ENCODE results near the gene GAS2L1.
A peak's percentile ranks its signal among the peaks of the same experiment; 100 is the strongest.

The GAS2L1 gene

DNA sequence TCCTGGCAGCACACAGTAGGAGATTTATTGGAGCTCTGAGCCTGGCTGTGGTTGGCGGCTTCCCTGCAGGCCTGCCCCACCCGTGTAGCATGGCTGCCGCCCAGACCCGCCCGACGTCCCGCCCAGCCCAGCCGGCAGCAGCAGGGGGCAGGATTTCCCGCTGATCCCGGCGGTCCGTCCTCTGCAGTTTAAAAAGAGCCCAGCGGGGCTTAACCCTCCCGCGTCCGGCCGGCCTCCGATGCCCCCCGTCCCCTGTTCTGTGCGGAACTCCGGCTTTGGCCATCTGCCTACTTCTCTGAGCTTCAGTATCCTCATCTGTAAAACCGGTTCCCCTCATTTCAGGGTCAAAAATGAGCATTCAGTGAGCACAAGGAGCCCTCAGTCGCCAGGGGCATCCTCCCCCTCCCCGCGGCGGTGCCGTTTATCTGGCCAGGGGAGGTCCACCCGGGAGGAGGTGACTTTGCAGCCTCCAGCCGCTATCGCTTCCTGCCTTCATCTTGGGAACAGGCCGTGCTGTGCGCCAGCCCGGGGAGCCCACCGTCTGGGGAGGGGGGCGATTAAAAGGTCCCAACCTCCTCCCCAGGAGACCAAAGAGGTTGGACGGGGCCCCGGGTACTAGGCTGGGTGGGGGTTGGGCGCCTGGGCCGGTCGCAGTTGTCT is at the start of gene GAS2L1:
Gene GAS2L1, plus strand, starts transcription at position 476 of the 660 bp plus-strand sequence. CDS start 1,456 bp downstream, outside the sequence.
- DNase-seq = peak; percentile 34 to 49

DNA sequence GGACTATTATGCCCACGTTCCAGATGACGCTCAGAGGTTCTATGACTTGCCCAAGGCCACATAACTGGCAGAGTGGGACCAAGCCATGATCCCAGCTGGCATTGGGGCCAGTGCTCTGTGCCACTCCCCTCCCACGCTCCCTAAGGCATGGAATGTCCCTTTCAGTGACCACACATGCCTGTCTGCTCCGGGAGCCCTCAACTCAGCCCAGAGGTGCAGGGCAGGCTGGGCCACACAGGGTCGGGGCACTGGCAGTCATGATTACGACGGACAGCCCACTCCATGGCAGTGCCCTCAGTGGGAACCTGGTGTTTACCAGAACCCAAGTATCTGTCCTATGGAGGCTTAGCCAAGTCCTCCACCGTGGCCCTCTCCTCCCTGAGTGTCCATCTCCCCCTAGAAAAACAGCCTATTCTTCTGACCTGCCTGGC is 48.7 kb upstream of the GAS2L1 start:
- no peak for DNase-seq

DNA sequence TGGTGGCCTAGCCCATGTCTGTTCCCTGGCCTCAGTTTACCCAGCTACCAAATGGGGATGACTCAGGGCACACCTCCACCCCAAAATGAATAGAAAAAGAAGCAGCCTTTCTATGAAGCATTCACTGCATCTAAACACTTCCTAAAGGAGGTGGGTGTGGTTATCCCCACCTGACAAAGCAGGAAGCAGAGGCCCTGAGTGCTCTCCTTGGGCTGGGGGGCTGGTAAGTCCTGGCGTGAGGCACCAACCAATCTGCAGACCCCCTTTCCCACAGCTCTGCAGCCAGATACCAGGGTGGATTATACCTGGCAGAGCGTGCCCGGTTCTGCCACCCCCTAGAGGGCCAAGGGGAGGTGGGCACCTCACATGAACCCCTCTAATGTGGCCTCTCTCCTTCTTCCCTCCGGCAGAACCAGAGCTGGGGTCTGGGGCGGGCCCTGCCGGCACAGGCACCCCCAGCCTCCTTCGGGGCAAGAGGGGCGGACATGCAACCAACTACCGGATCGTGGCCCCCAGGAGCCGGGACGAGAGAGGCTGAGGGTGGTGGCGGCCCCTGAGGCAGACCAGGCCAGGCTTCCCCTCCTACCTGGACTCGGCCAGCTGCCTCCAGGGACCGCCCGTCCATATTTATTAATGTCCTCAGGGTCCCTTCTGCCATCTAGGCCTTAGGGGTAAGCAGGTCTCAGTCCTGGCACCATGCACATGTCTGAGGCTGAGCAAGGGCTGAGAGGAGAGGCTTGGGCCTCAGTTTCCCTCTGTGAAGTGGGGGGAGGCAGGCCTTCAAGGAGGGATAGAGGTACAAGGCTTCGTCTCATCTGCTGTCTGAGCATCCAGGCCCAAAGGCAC is 47.8 kb upstream of the GAS2L1 start:
- no peak for DNase-seq

DNA sequence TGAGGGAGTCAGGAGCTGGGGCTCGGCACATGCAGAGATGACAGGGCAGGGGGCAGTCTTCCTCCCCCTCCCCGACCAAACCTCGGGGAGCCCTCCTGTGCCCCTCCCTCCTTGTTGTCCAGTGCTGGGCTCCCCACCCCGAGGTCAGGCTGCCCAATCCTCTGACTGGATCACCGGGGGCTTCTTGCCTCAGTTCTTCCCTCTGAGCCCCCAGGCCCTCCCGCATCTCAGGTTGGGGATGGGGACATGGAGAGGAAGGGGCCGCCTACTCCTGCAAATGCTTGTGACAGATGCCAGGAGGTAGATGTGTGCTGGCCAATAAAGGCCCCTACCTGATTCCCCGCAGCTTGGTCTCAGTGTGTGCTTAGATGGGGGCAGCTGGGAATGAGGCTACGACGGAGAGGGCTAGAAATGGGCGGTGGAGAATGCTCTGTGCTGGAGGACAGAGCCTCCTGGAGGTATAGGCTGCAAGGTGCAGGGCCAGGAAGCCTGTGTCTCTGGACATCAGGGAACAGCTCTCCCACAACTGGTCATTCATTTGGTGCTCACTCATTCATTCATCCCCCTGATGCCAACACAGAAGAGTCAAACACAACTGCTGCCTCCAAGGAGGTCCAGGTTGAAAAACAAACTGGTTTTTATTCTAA is 47.1 kb upstream of the GAS2L1 start:
- DNase-seq = no peak

DNA sequence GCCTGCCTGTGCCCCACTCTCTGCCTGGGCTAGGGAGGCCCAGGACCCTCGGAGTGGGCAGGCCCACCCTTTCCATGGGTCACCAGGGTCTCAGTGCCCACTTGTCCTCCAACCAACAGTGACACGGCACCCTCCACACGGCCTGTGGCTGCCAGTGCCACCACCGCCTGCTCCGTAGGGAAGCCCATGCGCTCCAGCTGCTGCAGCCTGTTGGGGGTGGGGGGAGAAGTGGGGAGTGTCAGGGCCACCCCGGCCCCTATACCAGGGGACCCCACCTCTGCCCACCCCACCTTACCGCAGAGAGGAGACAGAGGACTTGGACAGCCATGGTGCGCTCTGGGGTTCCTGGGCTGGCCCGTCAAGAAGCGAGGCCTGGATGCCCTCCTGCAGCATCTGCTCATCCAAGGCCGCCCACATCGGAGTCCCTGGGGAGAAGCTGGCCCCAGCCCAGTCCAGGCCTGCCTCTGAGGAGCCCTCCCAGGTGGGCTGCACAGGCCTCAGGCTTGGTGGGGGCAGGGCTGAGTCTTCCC is 46.4 kb upstream of the GAS2L1 start:
- DNase-seq = no peak

DNA sequence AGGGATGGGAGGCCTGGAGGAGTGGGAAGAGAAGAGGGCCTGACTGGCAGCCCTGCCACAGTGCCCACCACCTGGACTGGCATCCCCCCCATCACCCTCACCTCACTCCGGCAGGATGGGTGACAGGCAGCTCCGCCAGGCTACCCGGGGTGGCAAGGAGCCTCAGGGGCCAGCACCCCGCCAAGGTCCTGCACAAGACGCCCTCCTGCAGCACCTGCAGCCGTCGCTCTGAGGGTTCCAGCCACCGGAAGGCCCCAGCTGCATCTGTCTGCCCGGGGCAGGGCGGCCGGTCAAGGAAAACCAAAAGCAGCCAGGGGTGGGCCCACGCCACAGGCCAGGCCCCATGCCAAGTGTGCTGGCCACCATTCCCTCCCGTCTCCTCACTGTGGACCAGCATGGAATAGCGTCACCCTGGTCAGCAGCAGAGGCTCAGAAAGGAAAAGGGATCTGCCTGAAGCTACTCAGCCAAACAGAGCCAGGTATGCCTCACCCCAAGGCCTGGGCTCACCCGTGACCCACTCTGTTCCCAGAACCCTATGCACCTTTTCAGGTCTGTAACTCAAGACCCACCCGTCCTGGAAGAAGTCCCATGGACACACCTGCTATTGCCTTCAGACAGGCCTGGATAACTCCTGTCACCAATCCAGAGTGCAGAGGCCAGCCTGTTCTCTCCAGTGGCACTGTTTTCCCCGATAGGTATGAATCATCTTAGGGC is 45.7 kb upstream of the GAS2L1 start:
- DNase-seq = no peak

DNA sequence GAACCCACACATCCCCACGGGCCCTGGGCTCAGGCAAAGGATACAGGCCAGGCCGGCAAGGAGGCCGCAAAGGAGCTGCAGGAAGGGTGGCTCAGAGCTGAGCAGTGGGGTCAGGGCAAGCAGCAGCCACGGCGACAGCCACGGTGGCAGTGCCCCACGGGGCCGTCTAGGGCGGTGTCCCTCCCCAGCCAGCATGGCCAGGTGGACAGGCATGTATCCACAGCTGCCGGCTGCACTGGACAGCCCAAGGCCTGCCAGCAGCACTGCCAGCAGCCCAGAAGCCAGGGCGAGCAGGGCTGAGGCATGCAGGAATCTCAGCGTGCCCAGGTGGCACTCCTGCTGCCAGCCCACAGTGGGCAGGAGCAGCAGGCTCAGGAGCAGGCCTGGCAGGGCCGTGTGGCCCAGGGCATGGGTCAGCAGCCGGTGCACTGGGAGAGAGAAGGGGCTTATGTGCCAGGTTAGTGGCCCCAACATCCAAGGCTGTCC is 42.6 kb upstream of the GAS2L1 start:
- DNase-seq = no peak

DNA sequence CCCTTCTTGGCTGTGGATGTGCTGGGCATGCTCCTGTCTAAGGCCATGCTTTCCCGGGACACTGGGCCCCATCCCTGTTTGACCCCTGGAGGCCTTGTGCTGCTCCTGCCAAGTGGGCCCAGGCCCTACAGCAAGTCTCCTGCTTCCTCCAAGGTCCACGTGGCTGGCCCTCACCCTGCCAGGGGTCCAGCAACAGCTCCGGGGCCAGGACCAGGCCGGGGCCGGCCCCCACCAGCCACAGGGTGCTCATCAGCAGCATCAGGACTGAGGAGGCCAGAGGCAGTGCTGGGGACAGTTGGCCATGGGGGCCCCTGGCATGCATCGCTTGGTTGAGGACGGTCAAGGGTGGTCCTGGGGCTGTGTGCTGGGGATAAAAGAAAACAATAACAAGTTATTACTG is 41.1 kb upstream of the GAS2L1 start:
- DNase-seq = no peak

DNA sequence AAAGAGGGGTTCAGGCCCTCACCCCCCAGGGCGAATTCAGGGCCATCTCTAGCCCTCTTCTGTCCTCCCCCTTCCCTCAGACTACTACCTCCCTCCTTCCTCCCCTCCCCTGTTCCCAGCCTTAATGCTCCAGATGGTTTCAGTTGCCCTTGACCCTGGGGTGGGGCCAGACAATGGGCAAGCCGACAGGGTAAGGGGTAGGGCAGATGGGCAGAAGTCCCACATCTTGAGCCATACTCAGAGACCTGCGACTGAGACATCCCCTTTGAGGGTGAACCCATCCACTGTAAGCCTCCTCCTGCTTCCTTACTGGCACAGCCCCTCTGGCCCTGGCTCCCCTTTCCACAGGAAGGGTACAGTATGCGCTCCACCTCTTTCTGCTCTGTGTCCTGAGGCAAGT is 40.5 kb upstream of the GAS2L1 start:
- DNase-seq = no peak

DNA sequence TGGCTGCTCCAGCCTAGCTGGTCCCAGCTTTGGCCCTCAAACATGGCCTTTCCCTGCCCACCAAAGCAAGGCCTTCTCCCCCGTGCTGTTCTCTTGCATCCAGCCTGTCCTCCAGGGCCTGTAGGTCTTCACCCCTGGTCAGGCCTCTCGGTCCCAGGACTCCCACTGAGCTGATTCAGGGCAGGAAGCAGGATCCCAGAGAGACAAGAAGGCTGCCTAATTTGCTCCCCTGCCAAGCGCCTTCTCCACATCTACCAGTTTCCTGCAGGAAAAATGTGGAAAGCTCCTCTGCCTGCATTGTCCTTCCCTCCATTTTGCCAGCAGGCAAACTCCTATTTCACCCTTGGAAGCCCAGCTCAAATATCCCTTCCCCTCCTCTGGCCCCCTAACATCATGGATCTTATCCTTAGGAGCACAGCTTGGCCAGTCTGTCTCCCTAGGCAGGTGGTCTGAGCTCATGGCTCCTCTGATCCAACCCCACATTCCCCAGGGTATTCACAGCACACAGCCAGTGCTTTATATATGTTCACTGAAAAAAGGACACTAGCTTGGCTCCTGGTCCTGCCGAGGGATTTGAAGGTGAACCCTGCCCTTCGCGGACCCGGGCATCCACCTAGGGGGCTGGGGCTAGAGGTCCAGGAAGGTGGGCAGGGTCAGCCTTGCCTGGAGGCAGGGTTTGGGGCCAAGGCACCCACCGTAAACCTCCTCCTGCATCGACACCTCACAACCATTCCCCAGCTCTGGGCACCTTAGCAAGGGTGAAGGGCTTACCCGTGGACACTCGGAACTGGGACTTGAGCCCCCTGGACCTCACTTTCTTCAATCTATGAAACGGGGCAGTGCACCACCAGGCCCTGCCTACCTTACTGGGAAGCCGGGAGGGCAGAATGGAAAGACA is 39.6 kb upstream of the GAS2L1 start:
- no peak for DNase-seq

DNA sequence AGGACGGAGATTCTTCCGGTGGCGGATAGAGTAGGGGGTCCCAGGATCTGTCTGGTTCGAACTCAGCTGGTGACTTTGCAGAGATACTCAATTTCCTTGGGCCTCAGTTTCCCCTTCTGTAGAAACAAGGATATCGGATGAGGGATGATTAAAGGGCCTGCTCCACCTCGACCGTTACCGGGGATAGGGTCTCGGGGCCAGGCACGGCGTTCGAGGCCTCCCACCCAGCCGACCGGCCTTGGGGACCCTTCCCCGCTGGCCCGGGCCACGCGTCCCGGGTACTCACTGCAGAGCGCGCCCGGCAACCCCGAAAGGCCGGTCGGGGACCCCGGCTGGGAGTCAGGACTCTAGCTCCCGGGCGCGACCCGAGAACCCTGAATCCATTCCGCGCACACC is 39.0 kb upstream of the GAS2L1 start:
- DNase-seq = no peak

DNA sequence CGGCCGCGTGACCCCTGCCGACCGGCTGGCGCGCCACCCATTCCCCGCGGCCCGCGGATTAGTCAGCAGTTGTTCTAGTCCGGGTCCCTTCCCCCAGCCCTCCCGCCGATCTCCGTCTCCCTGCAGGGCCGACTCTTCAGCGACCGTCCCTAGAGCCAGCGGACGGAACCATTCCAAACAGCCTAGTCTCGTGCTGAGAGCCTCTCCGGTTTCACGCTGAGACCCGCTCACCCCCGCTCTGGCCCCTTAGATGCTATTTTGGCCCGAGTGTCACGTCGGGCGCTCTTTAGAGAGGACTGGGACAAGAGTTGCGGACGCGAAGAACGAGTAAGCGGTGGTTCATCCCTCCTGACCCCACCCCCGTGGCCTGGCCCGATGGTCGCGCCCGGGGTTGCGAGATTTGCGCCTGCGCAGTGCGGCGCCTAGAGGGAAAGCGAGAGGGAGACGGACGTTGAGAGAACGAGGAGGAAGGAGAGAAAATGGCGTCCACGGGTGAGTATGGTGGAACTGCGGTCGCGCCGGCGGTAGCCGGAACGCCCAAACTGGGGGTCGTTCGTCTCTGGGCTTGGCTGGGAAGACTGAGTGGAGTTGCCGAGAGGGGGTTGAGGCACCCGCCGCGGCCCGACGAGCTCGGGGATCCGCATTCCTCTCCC is 38.5 kb upstream of the GAS2L1 start, which contains the start of the genes EWSR1 and RHBDD3:
Gene EWSR1, plus strand, starts transcription at position 411 of the 653 bp plus-strand sequence. Its CDS starts 69 bp downstream, at position 480.
Gene RHBDD3, minus strand, starts transcription at position 124 of the 653 bp plus-strand sequence. CDS start 2,355 bp downstream, outside the sequence.
- DNase-seq = peak; percentile 94 to 98

DNA sequence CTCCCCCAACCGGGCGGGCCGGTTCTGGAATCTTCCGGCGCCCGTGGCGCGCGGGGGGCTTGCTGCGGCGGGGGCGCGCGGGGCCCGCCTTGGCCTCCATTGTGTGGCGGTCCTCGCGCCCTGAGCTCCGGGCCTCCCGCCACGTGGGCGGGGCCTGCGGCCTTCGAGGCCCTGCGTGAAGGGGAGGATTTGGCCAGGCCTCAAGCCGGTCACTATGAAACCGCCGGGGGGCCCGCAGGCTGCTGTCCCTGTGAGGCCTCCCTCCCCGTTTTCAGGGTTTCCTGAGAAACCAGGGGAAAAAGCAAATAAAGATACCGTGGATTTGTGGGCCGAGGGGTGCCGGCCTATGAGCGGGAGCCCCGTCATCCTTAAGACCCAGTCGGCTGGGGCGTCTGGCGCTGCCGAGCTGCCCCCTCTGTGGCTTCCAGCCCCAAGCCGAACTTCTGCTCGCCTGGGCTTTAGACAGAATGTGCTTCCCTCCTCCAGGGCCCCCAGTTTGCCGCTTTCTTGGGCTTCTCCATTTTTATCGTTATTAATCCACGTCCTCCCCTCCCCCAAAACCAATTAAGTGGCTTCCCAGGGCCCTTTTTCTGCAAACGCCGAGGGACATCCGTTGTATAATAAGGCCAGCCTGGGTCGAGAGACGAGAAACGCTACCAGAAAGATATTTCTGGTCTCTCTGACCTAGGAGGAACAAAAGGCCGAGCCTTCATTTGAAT is 37.8 kb upstream of the GAS2L1 start:
- peak; percentile 23 to 48 for DNase-seq

DNA sequence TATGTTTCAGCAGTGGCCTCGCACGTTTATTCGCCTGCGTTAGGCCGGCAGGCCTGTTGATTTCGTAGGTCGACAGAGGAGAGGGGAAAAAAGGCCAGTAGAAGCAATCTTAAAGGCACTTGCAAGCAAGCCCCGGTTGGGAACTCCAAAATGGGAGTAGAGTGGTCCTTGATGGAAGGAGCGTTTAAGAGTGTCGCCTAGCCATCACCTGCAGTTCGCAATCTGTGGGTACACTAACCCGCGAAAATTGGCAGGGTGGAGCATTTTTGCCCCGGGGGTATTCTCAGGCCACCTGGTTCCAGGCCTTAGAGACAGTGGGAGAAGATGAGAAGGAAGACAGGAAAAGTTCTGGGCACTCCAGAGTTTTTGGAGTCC is 37.2 kb upstream of the GAS2L1 start:
- DNase-seq = no peak

DNA sequence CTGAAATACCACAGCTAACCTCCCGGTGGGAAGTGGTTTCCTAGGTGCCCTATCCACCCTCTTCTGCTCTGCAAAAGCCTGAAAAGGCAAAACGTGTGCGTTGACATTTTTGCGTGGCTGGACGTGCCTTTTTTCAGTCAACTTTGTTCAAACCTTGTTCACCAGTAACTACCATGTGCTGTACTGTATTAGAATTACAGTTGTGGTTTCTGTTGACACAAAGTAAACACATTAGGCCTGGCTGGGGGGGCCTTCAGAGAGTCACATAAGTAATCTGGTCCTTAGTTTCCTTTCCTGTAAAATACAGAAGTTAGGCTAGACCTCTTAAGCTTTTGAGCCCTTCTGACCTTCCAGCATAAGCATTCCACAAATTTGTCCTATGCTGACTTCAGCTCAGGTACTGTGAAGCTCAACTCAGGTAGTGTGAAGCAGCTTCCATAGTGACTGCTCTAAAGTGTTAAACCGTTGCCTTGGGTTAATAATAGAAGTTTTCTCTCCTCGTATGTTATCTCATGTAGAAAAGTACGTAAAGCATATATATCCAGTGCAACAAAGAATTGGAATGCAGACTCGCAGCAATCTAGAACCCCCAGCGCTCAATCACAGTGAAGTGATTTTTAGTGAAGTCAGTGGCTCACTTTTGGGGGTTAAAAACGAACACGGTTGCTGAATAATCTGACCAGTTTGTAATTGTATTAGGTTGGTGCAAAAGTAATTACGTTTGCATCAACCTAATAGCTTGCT is 36.5 kb upstream of the GAS2L1 start:
- DNase-seq = peak in 1 of 2 donors; percentile 18

DNA sequence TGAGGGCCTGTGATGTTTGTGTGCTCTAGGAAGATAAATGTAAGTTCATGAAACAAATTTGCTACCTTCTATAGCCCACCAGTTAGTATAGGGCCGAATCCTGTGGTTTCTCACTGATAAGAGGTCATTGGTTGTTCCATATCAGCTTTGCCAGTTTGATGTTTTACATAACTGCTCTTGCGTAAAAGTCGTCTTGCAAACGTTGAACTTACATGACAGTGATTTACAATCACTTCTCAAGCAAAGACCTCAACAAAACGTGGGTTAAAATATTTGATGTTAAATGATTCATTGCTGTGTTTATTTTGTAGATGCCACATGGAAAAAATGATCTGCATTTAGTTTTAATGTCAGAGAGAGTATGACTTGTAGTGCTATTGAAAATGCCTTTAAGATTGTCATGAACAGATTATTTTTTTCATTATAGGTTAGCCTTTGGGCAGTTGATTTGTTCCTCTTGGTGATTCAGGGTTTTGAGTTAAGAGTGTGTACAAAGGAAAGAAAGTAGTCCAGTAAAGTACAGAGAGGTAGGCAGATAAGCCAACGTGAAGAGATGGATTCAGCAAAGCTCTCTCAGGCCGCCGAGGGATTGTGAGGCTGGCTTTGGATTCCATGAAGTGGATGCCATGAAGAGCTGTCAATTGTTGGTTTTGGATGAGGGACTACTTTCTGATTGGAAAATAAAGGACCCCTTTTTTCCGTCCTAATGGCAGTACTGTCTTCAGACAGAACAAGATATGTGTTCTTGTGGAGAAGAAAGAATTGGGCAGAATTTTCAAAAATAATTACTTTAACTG is 35.8 kb upstream of the GAS2L1 start:
- DNase-seq = peak in 1 of 2 donors; percentile 8

DNA sequence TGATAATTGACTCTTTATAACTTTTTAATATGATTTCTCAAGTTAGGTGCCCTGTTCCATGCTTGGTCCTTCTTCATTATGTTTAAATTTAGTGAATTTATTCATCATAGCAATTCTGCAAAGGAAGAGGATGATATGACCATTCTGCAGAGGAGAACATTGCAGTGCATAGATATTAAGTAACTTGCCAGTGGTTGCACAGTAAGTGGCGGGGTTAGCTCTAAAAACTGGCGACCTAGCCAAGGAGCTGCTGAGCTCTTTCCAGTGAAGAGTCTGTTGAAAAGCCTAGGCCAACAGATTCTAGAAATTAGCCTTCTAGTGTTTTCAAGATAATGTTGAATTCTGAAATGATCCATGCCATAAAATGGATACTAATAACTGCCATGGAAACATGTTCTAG is 33.8 kb upstream of the GAS2L1 start:
- no peak for DNase-seq

DNA sequence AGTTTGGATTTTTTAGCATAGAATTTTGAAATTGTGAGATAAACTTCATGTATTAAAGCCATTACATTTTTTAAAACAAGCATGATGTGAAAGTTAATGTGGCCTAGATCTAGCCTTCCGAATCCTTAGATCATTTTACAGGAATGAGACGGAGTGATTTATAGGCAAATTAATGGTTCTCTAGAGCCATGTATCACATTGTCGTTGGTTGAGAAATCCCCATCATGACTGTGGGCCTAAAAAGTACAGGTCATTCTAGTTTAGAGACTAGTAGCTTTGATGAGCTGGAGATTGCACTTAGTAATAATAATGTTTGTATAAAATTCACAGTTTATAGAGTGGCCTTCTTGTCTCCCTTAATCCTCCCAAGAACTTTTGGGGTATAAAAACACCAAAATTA is 31.3 kb upstream of the GAS2L1 start:
- DNase-seq = no peak
